Small intestine (tissue), 7 donors: Measurements from ENCODE around the gene MID1IP1. TPM values are rescaled to one million over a fixed set of nuclear protein-coding genes. Genes with fewer than 3 reads are reported as not detected.

Experiments used
- DNase-seq, 2 donors: peaks; one replicate each; pipeline versions ENCODE4 v3.0.0 to v3.0.0-alpha.2; 2013
- FAIRE-seq: peaks from 2 replicates; lab custom pipeline; 2012; peaks lifted over from hg19 to GRCh38; lab: Jason Lieb, UNC
- H3K27ac ChIP-seq, 3 donors: one replicate each; pipeline ENCODE4 v1.5.1; 2013; ENCODE audit warnings: low read length in 2 of 3, mild to moderate bottlenecking in 2 of 3, control low read depth in 1 of 3, inconsistent platforms in 1 of 3, low read depth in 1 of 3, moderate library complexity in 1 of 3
- H3K27me3 ChIP-seq, 3 donors: one replicate each; pipeline ENCODE4 v1.6.1; 2013; ENCODE audit warnings: low read length in 3 of 3, inconsistent platforms in 1 of 3; ENCODE audit not compliant: control insufficient read depth in 3 of 3, insufficient read depth in 3 of 3
- H3K36me3 ChIP-seq, 3 donors: one replicate each; pipeline ENCODE4 v1.6.1; 2013; ENCODE audit warnings: low read length in 3 of 3, inconsistent platforms in 1 of 3, low read depth in 1 of 3, mild to moderate bottlenecking in 1 of 3, moderate library complexity in 1 of 3; ENCODE audit not compliant: control insufficient read depth in 3 of 3, insufficient read depth in 2 of 3
- H3K4me1 ChIP-seq, 3 donors: one replicate each; pipeline ENCODE4 v1.6.1; 2013; ENCODE audit warnings: low read length in 2 of 3, inconsistent platforms in 1 of 3, low read depth in 1 of 3, mild to moderate bottlenecking in 1 of 3, moderate library complexity in 1 of 3; ENCODE audit not compliant: control insufficient read depth in 3 of 3, insufficient read depth in 2 of 3
- H3K4me3 ChIP-seq, 3 donors: one replicate each; pipeline ENCODE4 v1.5.1; 2013; ENCODE audit warnings: low read length in 3 of 3, control low read depth in 1 of 3, inconsistent platforms in 1 of 3, low read depth in 1 of 3, mild to moderate bottlenecking in 1 of 3, moderate library complexity in 1 of 3
- H3K9me3 ChIP-seq, 2 donors: one replicate each; pipeline ENCODE4 v1.6.1; 2013; ENCODE audit warnings: low read depth in 1 of 2, low read length in 1 of 2; ENCODE audit not compliant: control insufficient read depth in 2 of 2, insufficient read depth in 1 of 2
- WGBS, 3 donors: extraction: QIAGEN DNeasy Blood & Tissue Kit; methylation state at CpG; one replicate each; pipeline ENCODE4 v1.1.7; 2013; 5-methylcytosine and 5-hydroxymethylcytosine counted together
- polyA plus RNA-seq, 4 donors: library from polyadenylated mRNA; stranded (reverse) in 3 of 4; unstranded in 1 of 4; fragments of 200-250 nt in 3 of 4; fragments of 120-200 nt in 1 of 4; gene quantifications; one replicate each; pipeline versions ENCODE4 v1.2.1 to v1.2.3, GENCODE V29; 2013
- donor health status: healthy with polysubstance abuse.
- donor health status: control.
- donor health status: control.
- donor health status: Bipolar disorder and iron deficiency.
- donor health status: healthy.

Gene MID1IP1
- polyA plus RNA-seq, 4 donors: 24.2 to 61.1 (median 31.7) TPM

DNA sequence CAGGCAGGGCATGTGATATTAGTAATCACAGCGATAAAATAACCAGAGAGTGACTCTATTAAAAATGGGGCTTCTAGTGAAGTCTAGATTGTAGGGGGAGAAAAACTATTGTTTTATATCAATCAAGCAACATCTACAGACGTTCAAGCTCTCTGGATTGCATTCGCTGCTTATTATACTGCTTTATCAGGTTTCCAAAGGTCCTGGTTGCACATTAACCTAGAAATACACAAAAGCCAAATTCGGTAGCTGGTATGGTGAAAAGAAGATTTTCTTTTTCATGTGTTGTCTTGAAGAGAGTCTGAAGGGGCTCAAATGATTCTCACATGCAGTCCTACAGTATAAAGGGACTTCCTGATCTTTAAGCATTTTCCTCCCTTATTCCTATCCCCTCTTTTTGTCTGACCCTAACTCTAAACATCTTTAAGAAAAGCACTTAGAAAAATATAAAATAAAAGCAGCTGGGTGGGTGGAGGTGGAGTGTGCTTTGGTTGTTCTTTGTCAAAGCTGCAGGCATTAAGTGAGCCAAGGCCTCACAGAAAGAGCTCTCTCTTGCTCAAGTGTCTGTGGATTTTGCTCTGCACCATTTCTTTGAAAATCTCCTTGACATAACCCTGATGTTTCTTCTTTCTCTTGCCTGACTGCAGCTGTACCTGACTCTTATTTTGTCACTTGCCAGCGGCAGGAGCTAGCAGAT lies 46.1 kb downstream of the MID1IP1 start:
- WGBS, 3 donors: 34 to 68% (median 45%) methylated on average over 5 of the region's 5 CpGs
- H3K27me3 ChIP-seq: no peaks in the 10 kb centered on the region
- no peaks in the 10 kb centered on the region for H3K4me1 ChIP-seq
- no peaks in the 10 kb centered on the region for H3K36me3 ChIP-seq
- FAIRE-seq (no peak), DNase-seq (no peak)
- no peak overlapping the region for H3K27ac ChIP-seq
- no peak overlapping the region for H3K4me3 ChIP-seq
- no peaks in the 10 kb centered on the region for H3K9me3 ChIP-seq

DNA sequence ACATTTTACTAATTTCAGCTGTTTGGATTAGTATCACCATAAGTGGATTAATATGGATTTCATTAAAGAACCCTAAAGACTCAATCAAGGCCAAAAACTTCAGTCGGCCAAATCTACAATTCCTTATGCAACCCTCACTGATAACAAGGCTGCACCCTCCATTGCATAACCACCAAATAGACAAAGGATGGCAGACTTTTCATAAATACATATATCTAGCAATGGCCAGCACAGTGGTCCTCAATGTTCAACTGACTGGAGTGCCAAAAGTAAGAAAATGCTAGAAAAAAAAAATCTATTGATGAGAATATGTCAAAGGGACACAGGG lies 46.6 kb downstream of the MID1IP1 start:
- FAIRE-seq (no peak), DNase-seq (no peak)
- Histone ChIP-seq H3K9me3 (no peaks in the 10 kb centered on the region), H3K4me1 (no peaks in the 10 kb centered on the region), H3K27ac (no peak overlapping the region), H3K4me3 (no peak overlapping the region), H3K27me3 (no peaks in the 10 kb centered on the region), H3K36me3 (no peaks in the 10 kb centered on the region)
- WGBS, 3 donors: 28 to 52% (median 42%) methylated on average over 1 of the region's 1 CpG

DNA sequence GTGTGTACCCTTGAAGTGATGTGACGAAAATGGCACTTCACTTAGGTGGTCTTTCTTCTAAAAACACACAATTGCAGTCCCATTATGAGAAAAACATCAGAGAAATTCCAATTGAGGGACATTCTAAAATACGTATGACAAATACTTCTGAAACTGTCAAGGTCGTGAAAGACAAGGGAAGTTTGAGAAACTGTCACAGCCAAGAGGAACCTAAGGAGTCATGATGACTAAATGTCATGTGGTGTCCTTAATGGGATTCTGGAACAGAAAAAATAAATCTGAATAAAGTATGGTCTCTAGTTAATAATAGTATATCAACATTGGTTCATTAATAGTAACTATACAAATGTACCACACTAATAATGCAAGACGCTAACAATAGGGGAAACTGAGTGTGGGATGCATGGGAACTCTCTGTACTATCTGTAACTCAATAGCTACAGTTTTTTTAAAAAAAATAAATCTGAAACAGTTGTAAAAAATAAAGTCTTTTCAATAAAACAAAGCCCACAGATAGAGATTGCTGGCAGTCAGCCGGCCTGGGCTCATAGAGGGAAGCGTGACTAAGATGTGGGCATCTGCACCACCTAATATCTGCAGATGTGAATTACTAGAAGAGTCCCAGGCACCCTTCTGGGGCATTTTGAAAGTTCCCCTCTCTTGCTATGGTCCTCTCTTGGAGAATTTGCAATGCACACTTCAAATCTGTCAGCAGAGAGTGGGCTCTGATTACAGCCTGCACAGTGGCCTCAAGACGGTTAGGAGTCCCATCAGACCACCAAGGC lies 47.6 kb downstream of the MID1IP1 start:
- no peak for FAIRE-seq
- 86 to 91% (median 91%) methylated on average over 7 of the region's 7 CpGs for WGBS, 3 donors

DNA sequence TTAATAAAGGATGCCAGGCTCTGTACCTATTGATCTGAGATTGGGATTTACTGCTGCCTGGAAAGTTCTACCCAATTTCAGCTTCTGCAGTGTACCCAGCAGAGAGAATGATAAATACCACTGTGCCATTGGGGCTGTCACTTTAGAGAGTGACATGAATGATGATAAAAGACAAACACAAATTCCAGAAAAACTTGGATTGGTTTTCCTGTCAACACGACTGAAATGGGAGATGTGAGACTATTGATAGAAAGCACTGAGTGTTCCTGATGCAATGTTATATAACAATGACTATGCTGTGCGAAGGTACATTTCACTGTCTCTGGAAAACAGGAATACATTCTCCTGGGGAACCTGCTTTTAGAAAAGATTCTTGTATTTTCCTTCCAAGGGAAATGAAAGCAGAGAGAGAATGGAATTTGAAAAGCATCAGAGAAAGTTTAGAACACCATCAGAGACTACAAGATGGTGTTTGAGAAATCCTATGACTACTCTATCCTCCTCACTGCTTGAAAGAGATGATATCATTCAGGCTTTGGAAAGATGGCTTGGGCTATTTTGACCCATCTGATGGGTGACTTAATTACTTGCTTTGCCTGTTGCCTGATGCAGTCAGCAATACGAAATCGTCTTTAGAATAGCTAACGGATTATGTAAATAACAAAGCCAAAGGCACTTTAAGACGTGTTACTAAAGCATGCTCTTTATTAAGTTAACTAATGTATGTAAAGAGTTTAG lies 49.7 kb downstream of the MID1IP1 start:
- 82 to 88% (median 87%) methylated on average over 6 of the region's 6 CpGs for WGBS, 3 donors
- FAIRE-seq (no peak), DNase-seq (no peak)
- no peak overlapping the region for H3K27ac ChIP-seq
- no peaks in the 10 kb centered on the region for H3K36me3 ChIP-seq
- no peaks in the 10 kb centered on the region for H3K9me3 ChIP-seq
- no peaks in the 10 kb centered on the region for H3K4me1 ChIP-seq
- H3K4me3 ChIP-seq: no peak overlapping the region
- no peaks in the 10 kb centered on the region for H3K27me3 ChIP-seq

More for the DNA sequence above, 47.6 kb downstream of the MID1IP1 start:
- no peaks in the 10 kb centered on the region for H3K27me3 ChIP-seq
- no peak overlapping the region for H3K4me3 ChIP-seq
- no peak overlapping the region for H3K27ac ChIP-seq
- H3K36me3 ChIP-seq: no peaks in the 10 kb centered on the region
- H3K9me3 ChIP-seq: no peaks in the 10 kb centered on the region
- DNase-seq: no peak
- no peaks in the 10 kb centered on the region for H3K4me1 ChIP-seq

DNA sequence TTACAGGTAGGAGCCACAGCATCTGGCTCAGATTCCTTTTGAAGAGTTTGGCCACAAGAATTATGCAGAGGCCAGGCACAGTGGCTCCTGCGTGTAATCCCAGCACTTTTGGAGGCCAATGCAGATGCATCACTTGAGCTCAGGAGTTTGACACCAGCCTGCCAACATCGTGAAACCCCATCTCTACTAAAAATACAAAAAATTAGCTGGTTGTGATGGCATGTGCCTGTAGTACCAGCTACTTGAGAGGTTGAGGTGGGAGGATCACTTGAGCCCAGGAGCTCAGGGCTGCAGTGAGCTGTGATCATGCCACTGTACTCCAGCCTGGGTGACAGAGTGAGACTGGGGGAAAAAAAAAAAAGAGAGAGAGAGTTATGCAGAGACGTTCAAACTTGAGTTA lies 53.0 kb downstream of the MID1IP1 start:
- Histone ChIP-seq H3K4me3 (no peak overlapping the region), H3K9me3 (no peaks in the 10 kb centered on the region), H3K27me3 (no peaks in the 10 kb centered on the region), H3K27ac (no peak overlapping the region), H3K4me1 (no peaks in the 10 kb centered on the region), H3K36me3 (no peaks in the 10 kb centered on the region)
- WGBS, 3 donors: 51 to 83% (median 76%) methylated on average over 3 of the region's 3 CpGs
- no peak for FAIRE-seq
- no peak for DNase-seq

Other genes with a start within 250 kb of the MID1IP1 start
- gene TSPAN7, start 239.9 kb upstream of the MID1IP1 start, polyA plus RNA-seq: 10 to 100 TPM in 2 of 4 donors, 1 to 10 TPM in 2; 6.9 to 70.5 (median 31.4) TPM